ENCODE results near the gene SUPT7L.
"Not testable (repeated sequence)": the region's sequence is repeated elsewhere in the genome, so short reads cannot be mapped to it uniquely, and the experiment has no call there.

The SUPT7L gene

DNA sequence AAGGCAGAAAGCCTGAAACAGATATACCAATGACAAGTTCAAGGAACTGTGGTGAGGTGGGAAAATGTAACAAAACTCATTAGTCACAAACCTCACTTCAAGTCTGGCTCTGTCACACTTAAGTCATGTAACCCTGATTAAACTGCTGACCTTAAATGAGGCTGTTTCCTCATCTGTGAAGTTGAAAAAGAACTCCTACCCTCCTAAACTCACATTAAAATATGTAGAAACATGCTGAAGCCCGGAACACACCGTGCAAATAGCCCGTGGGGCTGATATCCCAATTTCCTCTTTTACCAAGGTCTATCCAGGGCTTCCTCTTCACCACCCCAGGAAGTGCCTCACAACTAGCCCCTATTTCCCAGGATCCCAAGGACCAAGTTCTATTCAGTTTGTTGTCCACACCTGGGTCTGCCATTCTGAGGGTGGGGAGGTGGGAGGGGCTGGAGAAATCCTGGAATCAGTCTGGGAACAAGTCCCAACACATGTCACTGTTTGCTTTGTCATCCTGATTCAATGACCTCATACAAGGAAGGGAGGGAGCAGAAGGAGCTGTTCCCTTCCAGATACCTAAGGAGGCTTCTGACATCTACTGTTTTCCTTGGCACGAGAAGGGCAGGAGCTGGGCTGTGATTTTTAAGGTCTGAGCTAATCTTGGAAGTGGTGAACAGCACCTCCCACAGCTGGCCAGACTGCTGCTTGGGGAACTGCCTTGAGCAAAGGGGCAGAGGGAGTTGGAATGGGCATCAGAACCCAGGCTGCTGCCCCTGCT is 42.6 kb upstream of the SUPT7L start:
- Histone ChIP-seq H3K9me3 (ENCODE audit: insufficient read depth, low read depth, low read length) (no peaks in the 10 kb centered on the region), H3K4me1 (ENCODE audit: insufficient read depth, low read length) (peaks cover 10% of the 10 kb centered on the region; the same call in 1 of the 2 replicates), H3K9ac (ENCODE audit: low read depth, low read length) (no peak overlapping the region), H3K36me3 (ENCODE audit: insufficient read depth, low read length) (no peaks in the 10 kb centered on the region), H3K27me3 (ENCODE audit: insufficient read depth, low read length) (no peaks in the 10 kb centered on the region), H3K27ac (ENCODE audit: low read depth, low read length) (no peak overlapping the region), H3K4me3 (ENCODE audit: low read length) (no peak overlapping the region)
- 79% methylated on average over 4 of the region's 4 CpGs for WGBS

DNA sequence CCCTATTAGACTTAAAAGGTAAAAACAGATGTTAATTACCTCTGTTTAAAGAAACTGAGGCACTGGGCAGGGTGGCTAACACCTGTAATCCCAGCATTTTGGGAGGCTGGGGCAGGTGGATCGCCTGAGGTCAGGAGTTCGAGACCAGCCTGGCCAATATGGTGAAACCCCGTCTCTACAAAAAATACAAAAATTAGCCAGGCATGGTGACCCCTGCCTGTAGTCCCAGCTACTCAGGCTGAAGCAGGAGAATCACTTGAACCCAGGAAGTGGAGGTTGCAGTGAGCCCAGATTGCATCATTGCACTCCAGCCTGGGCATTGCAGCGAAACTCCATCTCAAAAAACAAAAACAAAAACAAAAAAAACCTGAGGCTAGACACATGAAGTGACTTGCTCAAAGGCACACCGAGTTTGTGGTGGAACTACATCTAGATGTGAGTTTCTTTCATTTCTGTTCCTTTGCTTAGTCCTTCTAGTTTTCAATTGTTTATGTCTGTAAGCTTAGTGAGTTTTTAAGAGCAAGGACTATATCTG is 41.0 kb upstream of the SUPT7L start:
- peaks cover 6% of the 10 kb centered on the region; the same call in 1 of the 2 replicates for H3K4me1 ChIP-seq (ENCODE audit: insufficient read depth, low read length)
- no peaks in the 10 kb centered on the region for H3K36me3 ChIP-seq (ENCODE audit: insufficient read depth, low read length)
- H3K27ac ChIP-seq (ENCODE audit: low read depth, low read length), result no peak overlapping the region
- no peaks in the 10 kb centered on the region for H3K27me3 ChIP-seq (ENCODE audit: insufficient read depth, low read length)
- WGBS, result 93% methylated on average over 5 of the region's 5 CpGs
- no peak overlapping the region for H3K9ac ChIP-seq (ENCODE audit: low read depth, low read length)
- H3K4me3 ChIP-seq (ENCODE audit: low read length), result no peak overlapping the region
- H3K9me3 ChIP-seq (ENCODE audit: insufficient read depth, low read depth, low read length), result no peaks in the 10 kb centered on the region

DNA sequence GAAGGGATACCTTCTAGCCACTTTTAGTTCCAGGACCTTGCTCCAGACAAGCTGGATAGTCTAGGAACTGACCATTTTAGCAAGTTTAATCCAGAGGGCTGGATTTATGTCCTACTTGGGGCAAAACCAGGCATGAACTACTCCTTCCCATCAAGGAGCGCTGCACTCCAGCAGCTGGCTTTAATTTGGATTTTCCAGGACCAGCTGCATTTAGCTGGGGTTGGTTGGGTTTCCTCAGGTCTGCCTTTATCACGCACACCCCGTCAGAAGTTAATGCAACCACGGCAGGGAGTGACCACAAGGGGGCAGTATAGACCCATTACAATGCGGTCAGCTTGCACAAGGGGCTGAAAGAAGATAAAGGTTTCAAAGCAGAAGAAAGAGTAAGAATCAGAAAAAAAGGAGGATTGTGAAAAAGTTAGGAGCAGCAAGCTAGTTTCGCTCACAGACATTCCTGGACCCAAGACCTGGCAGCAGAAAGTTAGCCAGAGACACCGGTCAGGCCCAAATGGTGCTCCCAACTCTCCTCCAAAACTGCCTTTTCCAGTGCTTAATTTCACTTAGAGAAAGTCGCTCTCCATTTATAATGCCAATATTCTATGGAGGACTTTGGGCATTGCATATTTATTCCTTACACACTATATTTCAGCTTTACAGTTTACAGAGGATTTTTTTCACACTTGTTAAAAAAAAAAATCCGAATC is 40.4 kb upstream of the SUPT7L start:
- Histone ChIP-seq H3K9ac (ENCODE audit: low read depth, low read length) (no peak overlapping the region), H3K4me3 (ENCODE audit: low read length) (no peak overlapping the region), H3K36me3 (ENCODE audit: insufficient read depth, low read length) (no peaks in the 10 kb centered on the region), H3K27me3 (ENCODE audit: insufficient read depth, low read length) (no peaks in the 10 kb centered on the region), H3K27ac (ENCODE audit: low read depth, low read length) (no peak overlapping the region), H3K4me1 (ENCODE audit: insufficient read depth, low read length) (peaks cover 6% of the 10 kb centered on the region; the same call in 1 of the 2 replicates), H3K9me3 (ENCODE audit: insufficient read depth, low read depth, low read length) (no peaks in the 10 kb centered on the region)
- WGBS, result 29% methylated on average over 9 of the region's 9 CpGs

DNA sequence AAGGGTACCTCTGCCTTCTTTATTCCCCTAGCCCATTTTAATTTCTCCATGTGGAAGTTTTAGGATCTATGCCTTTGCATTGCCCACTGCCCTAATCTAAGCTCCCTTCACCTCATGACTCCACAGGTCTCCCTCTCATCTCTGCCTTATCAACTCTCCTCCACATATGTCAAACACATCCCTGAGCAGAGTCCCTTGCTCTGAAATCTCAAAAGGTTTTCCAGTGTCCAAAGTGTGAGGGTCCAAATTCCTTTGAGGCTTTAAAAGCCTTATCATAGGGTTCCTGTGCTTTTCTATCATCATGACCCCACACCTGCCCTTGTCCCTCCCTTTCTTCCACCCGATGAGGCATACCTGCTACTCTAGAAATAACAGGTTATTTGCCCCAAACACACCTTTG is 38.9 kb upstream of the SUPT7L start:
- H3K4me3 ChIP-seq (ENCODE audit: low read length), result no peak overlapping the region
- 79% methylated on average over 1 of the region's 1 CpG for WGBS
- H3K27me3 ChIP-seq (ENCODE audit: insufficient read depth, low read length), result no peaks in the 10 kb centered on the region
- H3K9me3 ChIP-seq (ENCODE audit: insufficient read depth, low read depth, low read length), result no peaks in the 10 kb centered on the region
- no peak overlapping the region for H3K9ac ChIP-seq (ENCODE audit: low read depth, low read length)
- no peak overlapping the region for H3K27ac ChIP-seq (ENCODE audit: low read depth, low read length)
- 0 out of 2 replicates have a peak, but pooled peaks cover under 1% of the 10 kb centered on the region for H3K36me3 ChIP-seq (ENCODE audit: insufficient read depth, low read length)
- peaks cover 6% of the 10 kb centered on the region; the same call in 1 of the 2 replicates for H3K4me1 ChIP-seq (ENCODE audit: insufficient read depth, low read length)

- no peaks in the 10 kb centered on the region for H3K27me3 ChIP-seq (ENCODE audit: insufficient read depth, low read length)
- H3K36me3 ChIP-seq (ENCODE audit: insufficient read depth, low read length), result peaks cover 2% of the 10 kb centered on the region; the same call in 1 of the 2 replicates
- no peak overlapping the region for H3K27ac ChIP-seq (ENCODE audit: low read depth, low read length)
- H3K9ac ChIP-seq (ENCODE audit: low read depth, low read length), result no peak overlapping the region
- peaks cover 6% of the 10 kb centered on the region; the same call in 1 of the 2 replicates for H3K4me1 ChIP-seq (ENCODE audit: insufficient read depth, low read length)
- no peaks in the 10 kb centered on the region for H3K9me3 ChIP-seq (ENCODE audit: insufficient read depth, low read depth, low read length)
- 78% methylated on average over 5 of the region's 5 CpGs for WGBS
- H3K4me3 ChIP-seq (ENCODE audit: low read length), result no peak overlapping the region
These were observed 38.3 kb upstream of the SUPT7L start for GRCh38 chr2:27701676-27702075.

DNA sequence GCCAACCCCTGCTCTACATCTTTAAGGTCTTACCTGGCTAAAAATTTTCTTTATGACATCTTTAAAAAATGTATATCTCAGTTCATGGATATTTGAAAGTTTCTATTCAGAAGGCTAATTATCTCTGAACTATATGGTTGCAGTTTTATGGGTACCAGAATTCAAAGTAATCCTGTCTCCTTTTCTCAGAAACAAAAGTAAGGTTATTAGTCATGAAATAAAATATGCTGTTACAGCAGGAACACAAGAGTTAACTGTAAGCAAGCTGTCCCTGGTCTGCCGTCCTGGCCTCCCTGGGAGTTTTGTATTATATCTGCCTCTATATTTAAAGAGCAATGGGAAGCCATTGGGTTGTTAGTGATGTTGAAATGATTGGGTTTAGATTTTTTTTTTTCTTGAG is 34.2 kb upstream of the SUPT7L start:
- no peak overlapping the region for H3K9ac ChIP-seq (ENCODE audit: low read depth, low read length)
- H3K36me3 ChIP-seq (ENCODE audit: insufficient read depth, low read length), result peaks cover 32% of the 10 kb centered on the region
- WGBS, result 100% methylated on average over 1 of the region's 1 CpG
- no peaks in the 10 kb centered on the region for H3K4me1 ChIP-seq (ENCODE audit: insufficient read depth, low read length)
- H3K4me3 ChIP-seq (ENCODE audit: low read length), result no peak overlapping the region
- no peak overlapping the region for H3K27ac ChIP-seq (ENCODE audit: low read depth, low read length)
- H3K27me3 ChIP-seq (ENCODE audit: insufficient read depth, low read length), result no peaks in the 10 kb centered on the region
- no peaks in the 10 kb centered on the region for H3K9me3 ChIP-seq (ENCODE audit: insufficient read depth, low read depth, low read length)

DNA sequence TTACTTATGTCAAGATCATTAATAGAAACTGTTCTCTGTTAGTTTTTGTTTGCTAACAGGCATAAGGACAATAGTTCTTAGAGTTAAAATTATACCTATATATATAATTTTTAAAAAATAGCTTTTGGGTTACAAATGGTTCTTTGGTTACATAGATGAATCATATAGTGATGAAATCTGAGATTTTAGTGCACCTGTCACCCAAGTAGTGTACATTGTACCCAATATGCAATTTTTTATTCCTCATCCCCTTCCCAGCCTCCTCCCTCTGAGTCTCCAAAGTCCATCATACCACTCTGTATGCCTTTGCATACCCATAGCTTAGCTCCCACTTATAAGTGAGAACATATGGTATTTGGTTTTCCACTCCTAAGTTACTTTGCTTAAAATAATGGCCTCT is 26.6 kb upstream of the SUPT7L start:
- H3K36me3 ChIP-seq (ENCODE audit: insufficient read depth, low read length), result peaks cover 61% of the 10 kb centered on the region
- H3K27ac ChIP-seq (ENCODE audit: low read depth, low read length), result no peak overlapping the region
- H3K9ac ChIP-seq (ENCODE audit: low read depth, low read length), result no peak overlapping the region
- H3K4me1 ChIP-seq (ENCODE audit: insufficient read depth, low read length), result no peaks in the 10 kb centered on the region
- H3K9me3 ChIP-seq (ENCODE audit: insufficient read depth, low read depth, low read length), result no peaks in the 10 kb centered on the region
- H3K4me3 ChIP-seq (ENCODE audit: low read length), result no peak overlapping the region
- no peaks in the 10 kb centered on the region for H3K27me3 ChIP-seq (ENCODE audit: insufficient read depth, low read length)

DNA sequence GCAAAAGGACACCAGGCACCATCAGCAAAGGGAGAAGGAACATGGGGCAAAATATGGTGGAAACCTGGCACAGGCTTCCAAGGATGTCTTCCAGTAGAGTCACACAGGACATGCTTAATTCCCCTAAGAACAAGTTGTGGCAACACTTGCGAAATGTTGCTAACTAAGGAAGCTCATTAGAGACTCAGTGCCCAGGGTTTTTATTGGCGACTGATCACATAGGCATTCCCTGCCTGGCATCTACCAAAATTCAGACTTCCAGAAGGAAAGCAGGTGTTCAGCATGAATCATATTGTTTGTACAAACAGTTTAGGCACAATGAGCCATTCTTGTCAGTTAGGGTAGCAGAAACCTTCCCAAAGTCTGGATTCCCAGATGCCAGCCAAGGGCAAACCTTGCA is 26.0 kb upstream of the SUPT7L start:
- Histone ChIP-seq H3K27me3 (ENCODE audit: insufficient read depth, low read length) (no peaks in the 10 kb centered on the region), H3K27ac (ENCODE audit: low read depth, low read length) (no peak overlapping the region), H3K9me3 (ENCODE audit: insufficient read depth, low read depth, low read length) (no peaks in the 10 kb centered on the region), H3K4me1 (ENCODE audit: insufficient read depth, low read length) (no peaks in the 10 kb centered on the region), H3K9ac (ENCODE audit: low read depth, low read length) (no peak overlapping the region), H3K36me3 (ENCODE audit: insufficient read depth, low read length) (peaks cover 61% of the 10 kb centered on the region), H3K4me3 (ENCODE audit: low read length) (no peak overlapping the region)
- 97% methylated on average over 2 of the region's 2 CpGs for WGBS

DNA sequence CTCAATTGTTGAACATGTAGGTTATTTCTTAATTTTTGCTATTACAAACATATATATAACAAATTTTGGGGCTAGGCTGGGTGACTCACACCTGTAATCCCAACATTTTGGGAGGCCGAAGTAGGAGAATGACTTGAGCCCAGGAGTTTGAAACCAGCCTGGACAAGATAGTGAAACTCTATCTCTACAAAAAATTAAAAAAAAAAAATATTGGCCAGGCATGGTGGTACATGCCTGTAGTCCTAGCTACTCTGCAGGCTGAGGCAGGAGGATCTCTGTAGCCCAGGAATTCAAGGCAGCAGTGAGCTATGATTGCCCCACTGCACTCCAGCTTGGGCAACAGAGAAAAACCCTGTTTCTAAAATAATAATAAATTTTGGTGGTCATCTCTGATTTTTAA is 23.8 kb upstream of the SUPT7L start:
- Histone ChIP-seq H3K36me3 (ENCODE audit: insufficient read depth, low read length) (peaks cover 57% of the 10 kb centered on the region), H3K9me3 (ENCODE audit: insufficient read depth, low read depth, low read length) (no peaks in the 10 kb centered on the region), H3K4me1 (ENCODE audit: insufficient read depth, low read length) (no peaks in the 10 kb centered on the region), H3K27me3 (ENCODE audit: insufficient read depth, low read length) (no peaks in the 10 kb centered on the region), H3K9ac (ENCODE audit: low read depth, low read length) (no peak overlapping the region), H3K4me3 (ENCODE audit: low read length) (no peak overlapping the region), H3K27ac (ENCODE audit: low read depth, low read length) (no peak overlapping the region)
- 100% methylated on average over 1 of the region's 1 CpG for WGBS

GRCh38 chr2:27685577-27685976 is 22.2 kb upstream of the SUPT7L start:
- Histone ChIP-seq H3K27me3 (ENCODE audit: insufficient read depth, low read length) (no peaks in the 10 kb centered on the region), H3K36me3 (ENCODE audit: insufficient read depth, low read length) (peaks cover 57% of the 10 kb centered on the region)

DNA sequence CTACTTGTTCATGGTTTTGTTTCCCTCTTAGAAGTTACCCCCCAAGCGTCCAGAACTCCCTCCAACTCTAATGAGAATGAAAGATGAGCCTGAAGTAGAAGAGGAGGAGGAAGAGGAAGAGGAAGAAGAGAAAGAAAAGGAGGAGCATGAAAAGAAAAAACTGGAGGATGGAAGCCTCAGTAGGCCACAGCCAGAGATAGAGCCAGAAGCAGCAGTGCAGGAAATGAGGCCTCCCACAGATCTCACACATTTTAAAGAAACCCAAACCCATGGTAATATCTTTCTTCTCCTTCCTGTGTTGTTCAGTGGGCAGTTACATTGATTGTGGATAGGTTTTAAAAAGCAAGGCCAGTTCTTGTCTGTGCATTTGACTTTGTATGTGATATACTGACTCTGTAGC is 21.6 kb upstream of the SUPT7L start:
- H3K4me3 ChIP-seq (ENCODE audit: low read length); H3K9me3 ChIP-seq (ENCODE audit: insufficient read depth, low read depth, low read length); H3K27me3 ChIP-seq (ENCODE audit: insufficient read depth, low read length); H3K9ac ChIP-seq (ENCODE audit: low read depth, low read length); H3K27ac ChIP-seq (ENCODE audit: low read depth, low read length); H3K4me1 ChIP-seq (ENCODE audit: insufficient read depth, low read length): not testable (repeated sequence)
- whole genome bisulfite sequencing, result no CpG with 5 or more reads among the region's 1 CpG
- H3K36me3 ChIP-seq (ENCODE audit: insufficient read depth, low read length), result peaks cover 57% of the 10 kb centered on the region

More at GRCh38 chr2:27685577-27685976, 22.2 kb upstream of the SUPT7L start:
- Histone ChIP-seq H3K4me3 (ENCODE audit: low read length) (no peak overlapping the region), H3K4me1 (ENCODE audit: insufficient read depth, low read length) (no peaks in the 10 kb centered on the region), H3K9ac (ENCODE audit: low read depth, low read length) (no peak overlapping the region), H3K27ac (ENCODE audit: low read depth, low read length) (no peak overlapping the region), H3K9me3 (ENCODE audit: insufficient read depth, low read depth, low read length) (no peaks in the 10 kb centered on the region)
- 100% methylated on average over 1 of the region's 3 CpGs for WGBS
